GM12865 (cell line): ENCODE measurements around the gene CCDC51.
"Not testable (repeated sequence)": the region's sequence is repeated elsewhere in the genome, so short reads cannot be mapped to it uniquely, and the experiment has no call there.

Source experiments
- DNase-seq: peaks from one replicate; pipeline ENCODE4 v3.0.0; 2010; ENCODE audit warnings: low read depth
- H3K4me3 ChIP-seq: 2 replicates; pipeline ENCODE4 v1.5.1; 2011; ENCODE audit warnings: mild to moderate bottlenecking, low read depth, low read length, control low read depth
- CTCF ChIP-seq: IDR thresholded peaks from 2 replicates; pipeline ENCODE4 v1.5.1; 2011; ENCODE audit warnings: low read length, control low read depth, low read depth, inconsistent platforms; ENCODE audit not compliant: insufficient read depth; ENCODE audit errors: missing control alignments

Gene CCDC51

GRCh38 chr3:48475188-48475587 is 35.3 kb upstream of the CCDC51 start:
- no peak for TF ChIP-seq CTCF
- DNase-seq: no peak
- H3K4me3 ChIP-seq: no peak overlapping the region

- no peak overlapping the region for H3K4me3 ChIP-seq
- no peak for TF ChIP-seq CTCF
- DNase-seq: no peak
Measured at GRCh38 chr3:48474619-48475018, 34.7 kb upstream of the CCDC51 start.

GRCh38 chr3:48474031-48474430 is 34.1 kb upstream of the CCDC51 start:
- H3K4me3 ChIP-seq, DNase-seq: not testable (repeated sequence)

GRCh38 chr3:48473617-48473952 is 33.7 kb upstream of the CCDC51 start:
- TF ChIP-seq CTCF: no peak
- no peak overlapping the region for H3K4me3 ChIP-seq
- no peak for DNase-seq

GRCh38 chr3:48472923-48473616 is 33.2 kb upstream of the CCDC51 start:
- peak; percentile 98 for DNase-seq
- peak overlapping the region; percentile 85 for H3K4me3 ChIP-seq
- peak; percentile 50 for TF ChIP-seq CTCF

- no peak for DNase-seq
- TF ChIP-seq CTCF: no peak
- H3K4me3 ChIP-seq: peak overlapping the region; percentile 85
Measured at GRCh38 chr3:48472673-48472922, 32.7 kb upstream of the CCDC51 start.

- no peak for DNase-seq
- TF ChIP-seq CTCF: no peak
- H3K4me3 ChIP-seq: no peak overlapping the region
Measured at GRCh38 chr3:48470286-48470685, 30.4 kb upstream of the CCDC51 start.
